AG04449 (cell line): ENCODE data around the gene NTM.

Experiments
- CTCF ChIA-PET: fragments of 350-600 bp; formaldehyde crosslinking; extraction: SDS; loops from one replicate; lab custom pipeline; 2021; ENCODE audit warnings: antibody characterized with exemption; lab: Yijun Ruan, JAX
- POLR2A ChIA-PET: fragments of 400-600, 350-600 bp; formaldehyde crosslinking; extraction: SDS; loops from one replicate; lab custom pipeline; 2020; ENCODE audit warnings: antibody characterized with exemption, inconsistent platforms; lab: Yijun Ruan, JAX
- DNase-seq: peaks from one replicate; pipeline ENCODE4 v3.0.0-alpha.2; 2010; ENCODE audit warnings: low read depth, low spot score
- H3K4me3 ChIP-seq: 2 replicates; pipeline ENCODE4 v1.5.1; 2011; ENCODE audit warnings: low read depth, mild to moderate bottlenecking, control low read depth, low read length
- TF ChIP-seq, protein P1 (sequence below): IDR thresholded peaks from one replicate; pipeline ENCODE4 v1.5.1; 2011; ENCODE audit warnings: mild to moderate bottlenecking, moderate library complexity, low read length, control low read depth, inconsistent platforms; ENCODE audit not compliant: insufficient read depth; ENCODE audit errors: missing control alignments

The NTM gene

DNA sequence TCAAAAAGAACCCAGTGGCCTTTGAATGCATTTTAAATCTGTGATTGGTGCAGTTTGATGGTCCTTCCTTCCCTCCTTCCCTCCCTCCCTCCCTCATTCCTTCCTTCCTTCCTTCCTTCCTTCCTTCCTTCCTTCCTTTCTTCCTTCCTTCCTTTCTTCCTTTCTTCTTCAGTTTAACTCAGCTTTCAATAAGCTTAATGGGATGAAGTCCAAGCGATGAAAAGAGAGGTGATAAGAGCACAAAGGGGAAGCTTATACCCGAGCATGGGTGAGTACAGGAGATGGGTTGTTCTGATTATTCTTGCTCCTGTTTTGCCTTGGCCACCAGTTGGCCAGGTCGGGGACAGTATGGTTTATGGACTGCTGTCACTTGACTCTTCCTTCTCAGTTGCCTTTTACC is 605.6 kb downstream of the NTM start:
- DNase-seq = no peak
- CTCF ChIA-PET = interaction anchor here (0.9 to 1.3 kb wide), 3 partner anchors 13 to 228 kb away, joined by 3 to 5 read pairs (median 4); no protein-coding TSS in a partner anchor
- TF ChIP-seq, protein P1, sequence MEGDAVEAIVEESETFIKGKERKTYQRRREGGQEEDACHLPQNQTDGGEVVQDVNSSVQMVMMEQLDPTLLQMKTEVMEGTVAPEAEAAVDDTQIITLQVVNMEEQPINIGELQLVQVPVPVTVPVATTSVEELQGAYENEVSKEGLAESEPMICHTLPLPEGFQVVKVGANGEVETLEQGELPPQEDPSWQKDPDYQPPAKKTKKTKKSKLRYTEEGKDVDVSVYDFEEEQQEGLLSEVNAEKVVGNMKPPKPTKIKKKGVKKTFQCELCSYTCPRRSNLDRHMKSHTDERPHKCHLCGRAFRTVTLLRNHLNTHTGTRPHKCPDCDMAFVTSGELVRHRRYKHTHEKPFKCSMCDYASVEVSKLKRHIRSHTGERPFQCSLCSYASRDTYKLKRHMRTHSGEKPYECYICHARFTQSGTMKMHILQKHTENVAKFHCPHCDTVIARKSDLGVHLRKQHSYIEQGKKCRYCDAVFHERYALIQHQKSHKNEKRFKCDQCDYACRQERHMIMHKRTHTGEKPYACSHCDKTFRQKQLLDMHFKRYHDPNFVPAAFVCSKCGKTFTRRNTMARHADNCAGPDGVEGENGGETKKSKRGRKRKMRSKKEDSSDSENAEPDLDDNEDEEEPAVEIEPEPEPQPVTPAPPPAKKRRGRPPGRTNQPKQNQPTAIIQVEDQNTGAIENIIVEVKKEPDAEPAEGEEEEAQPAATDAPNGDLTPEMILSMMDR = no peak
- POLR2A ChIA-PET = no interaction called here
- no peak overlapping the region for H3K4me3 ChIP-seq

DNA sequence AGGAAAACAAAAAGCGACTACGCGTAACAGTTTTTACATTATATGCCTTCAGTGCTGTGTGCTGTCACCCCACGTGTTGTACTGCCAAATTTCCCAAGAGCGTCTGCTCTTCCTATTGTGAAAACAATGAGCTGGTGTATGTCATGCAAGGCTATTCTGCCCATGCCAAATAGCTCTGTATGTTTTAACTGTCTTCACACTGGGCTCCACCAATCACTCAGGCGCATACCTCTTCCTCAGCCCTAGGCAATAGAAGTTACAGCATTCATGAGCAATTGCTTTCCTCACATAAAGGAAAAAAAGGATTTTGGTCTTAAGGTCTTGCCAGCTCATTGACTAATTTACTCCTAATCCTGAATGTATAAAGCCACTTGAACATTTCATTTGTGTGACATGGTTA is 606.8 kb downstream of the NTM start:
- H3K4me3 ChIP-seq = no peak overlapping the region
- CTCF ChIA-PET = interaction anchor here (0.8 to 1.9 kb wide), 6 partner anchors 12 to 289 kb away, joined by 3 to 11 read pairs (median 4); no protein-coding TSS in a partner anchor
- POLR2A ChIA-PET = interaction anchor here (0.7 to 1.5 kb wide), 4 partner anchors 13 to 1862 kb away, joined by 3 to 6 read pairs (median 4); no protein-coding TSS in a partner anchor
- TF ChIP-seq, protein P1 = no peak
- peak; percentile 47 for DNase-seq

DNA sequence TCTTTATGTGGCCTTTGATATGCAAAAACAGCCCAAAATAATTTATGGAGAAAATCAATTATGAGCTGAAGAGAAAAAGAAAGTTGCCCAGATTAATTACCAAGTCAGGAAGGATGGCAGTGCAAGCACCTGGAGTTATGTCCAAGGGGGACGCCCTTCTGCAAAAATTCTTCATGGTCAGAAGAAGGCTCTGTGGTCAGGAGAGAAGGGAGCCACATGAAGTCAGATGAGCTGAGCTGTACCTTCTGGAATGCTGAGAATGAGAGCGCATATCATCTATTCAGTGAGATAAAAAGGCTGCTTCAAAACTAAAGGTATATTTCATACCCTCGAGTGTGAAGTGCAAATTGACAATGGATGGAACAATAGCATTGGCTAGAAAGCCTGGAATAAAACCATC is 607.4 kb downstream of the NTM start:
- TF ChIP-seq, protein P1 = no peak
- ChIA-PET CTCF (interaction anchor here (0.8 to 1.9 kb wide), 6 partner anchors 12 to 289 kb away, joined by 3 to 11 read pairs (median 4); no protein-coding TSS in a partner anchor), POLR2A (interaction anchor here (0.9 to 1.5 kb wide), 3 partner anchors 13 to 87 kb away, joined by 3 to 6 read pairs (median 3); no protein-coding TSS in a partner anchor)
- peak; percentile 31 for DNase-seq
- H3K4me3 ChIP-seq = no peak overlapping the region

DNA sequence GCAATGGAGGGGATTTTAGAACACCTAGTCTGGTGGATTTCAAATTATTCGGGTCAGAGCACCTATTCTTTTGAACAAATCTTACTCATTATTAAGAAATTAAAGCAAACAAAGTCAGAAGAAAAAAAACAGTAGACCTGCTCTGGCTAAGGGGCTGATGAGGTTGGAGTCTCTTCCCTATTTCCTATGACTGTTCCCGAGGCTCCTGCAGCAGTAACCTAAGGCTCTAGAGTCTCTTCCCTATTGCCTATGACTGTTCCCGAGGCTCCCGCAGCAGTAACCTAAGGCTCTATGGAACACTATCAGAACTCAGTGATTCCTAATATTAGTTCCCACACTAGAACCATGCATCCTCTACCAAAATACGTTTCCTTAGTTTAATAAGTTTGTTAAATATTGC is 607.9 kb downstream of the NTM start:
- ChIA-PET POLR2A (interaction anchor here (1.0 to 1.5 kb wide), 2 partner anchors 46 to 87 kb away, joined by 3 to 6 read pairs; no protein-coding TSS in a partner anchor), CTCF (interaction anchor here (1.5 to 1.9 kb wide), 4 partner anchors 13 to 290 kb away, joined by 4 to 11 read pairs (median 6); no protein-coding TSS in a partner anchor)
- TF ChIP-seq, protein P1 = no peak
- no peak for DNase-seq
- H3K4me3 ChIP-seq = no peak overlapping the region

DNA sequence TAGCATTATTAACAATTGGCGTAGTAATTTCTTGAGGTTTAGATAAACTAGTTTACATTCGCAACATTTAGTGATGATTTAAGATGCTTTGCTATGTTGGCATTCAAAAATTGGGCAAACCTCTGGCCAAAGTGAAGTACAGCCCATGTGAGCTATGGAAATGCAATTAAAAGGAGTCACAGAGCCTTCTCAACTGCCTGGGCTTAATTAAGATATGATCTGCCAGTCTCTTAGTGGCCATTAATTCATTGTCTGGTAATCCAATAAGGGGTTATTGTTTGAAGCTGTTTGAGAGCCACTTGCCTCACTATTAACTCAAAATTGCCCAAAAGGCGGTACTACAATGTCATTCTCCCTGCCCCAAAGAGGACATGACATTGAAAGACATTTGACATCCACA is 608.9 kb downstream of the NTM start:
- CTCF ChIA-PET = interaction anchor here (0.8 kb wide), 1 partner anchor 148 kb away, joined by 3 read pairs; no protein-coding TSS in a partner anchor
- TF ChIP-seq, protein P1 = no peak
- DNase-seq = no peak
- no peak overlapping the region for H3K4me3 ChIP-seq
- POLR2A ChIA-PET = no interaction called here

DNA sequence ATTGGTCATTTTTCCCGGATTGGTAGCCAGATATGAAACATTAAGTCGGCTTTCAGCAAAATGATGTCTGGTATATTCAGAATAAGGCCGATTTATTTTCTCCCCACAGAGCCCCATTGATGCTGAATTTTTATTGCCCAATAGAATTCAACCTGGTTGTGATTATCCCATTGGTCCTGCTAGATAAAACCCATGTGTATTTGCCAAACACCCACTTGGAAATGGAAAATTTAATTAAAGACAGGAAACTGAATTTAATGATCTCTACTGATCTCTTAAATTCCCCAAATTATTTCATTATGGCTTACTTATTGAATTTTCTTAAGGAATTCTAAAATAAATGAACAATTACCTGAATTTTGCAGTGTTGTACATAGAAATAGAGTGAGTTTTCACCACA is 609.8 kb downstream of the NTM start:
- ChIA-PET POLR2A (no interaction called here), CTCF (interaction anchor here (0.9 kb wide), 1 partner anchor 232 kb away, joined by 3 read pairs; no protein-coding TSS in a partner anchor)
- H3K4me3 ChIP-seq = no peak overlapping the region
- no peak for DNase-seq
- TF ChIP-seq, protein P1 = no peak
